OCI-LY7 (cell line): ENCODE data around the gene EFHD2.

Source experiments
- CTCF ChIP-seq: fragments of 200-600 bp; sonication (generic); conservative IDR thresholded peaks from 2 replicates; pipeline ENCODE4 v1.5.1; 2014; ENCODE audit warnings: mild to moderate bottlenecking, antibody characterized with exemption, low read length, moderate library complexity, mixed read lengths
- EZH2phosphoT487 ChIP-seq: fragments of 200-600 bp; sonication (generic); IDR thresholded peaks from 2 replicates; pipeline ENCODE4 v1.6.1; 2018; ENCODE audit warnings: low read depth, borderline replicate concordance, mild to moderate bottlenecking, mixed run types, antibody characterized with exemption, low read length, moderate library complexity, mixed read lengths

- TF ChIP-seq EZH2phosphoT487, result no peak
- no peak for TF ChIP-seq CTCF
Measured at GRCh38 chr1:15425521-15425920, 15.8 kb downstream of the EFHD2 start.
